ENCODE measurements around the gene ZNF782.

Gene ZNF782

DNA sequence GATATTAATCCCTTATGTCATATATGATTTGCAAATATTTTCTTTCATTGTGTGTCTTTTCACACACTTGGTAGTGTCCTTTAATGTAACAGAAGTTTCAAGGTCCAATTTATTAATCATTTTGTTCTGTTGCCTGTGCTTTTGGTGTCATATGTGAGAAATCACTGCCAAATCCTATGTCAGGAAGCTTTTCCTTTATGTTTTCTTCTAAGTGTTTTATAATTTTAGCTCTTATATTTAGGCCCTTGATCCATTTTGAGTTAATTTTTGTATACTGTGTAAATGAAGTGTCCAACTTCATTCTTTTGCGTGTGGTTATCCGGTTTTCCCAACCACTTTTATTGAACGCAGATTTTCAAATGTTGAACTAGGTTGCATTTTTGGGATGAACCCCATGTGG, 70.3 kb downstream of the ZNF782 start:
- no peak overlapping the region for H3K4me3 ChIP-seq (ENCODE audit: low read depth, low read length)
- no peak for DNase-seq (ENCODE audit: low read depth)
- TF ChIP-seq, protein P1, sequence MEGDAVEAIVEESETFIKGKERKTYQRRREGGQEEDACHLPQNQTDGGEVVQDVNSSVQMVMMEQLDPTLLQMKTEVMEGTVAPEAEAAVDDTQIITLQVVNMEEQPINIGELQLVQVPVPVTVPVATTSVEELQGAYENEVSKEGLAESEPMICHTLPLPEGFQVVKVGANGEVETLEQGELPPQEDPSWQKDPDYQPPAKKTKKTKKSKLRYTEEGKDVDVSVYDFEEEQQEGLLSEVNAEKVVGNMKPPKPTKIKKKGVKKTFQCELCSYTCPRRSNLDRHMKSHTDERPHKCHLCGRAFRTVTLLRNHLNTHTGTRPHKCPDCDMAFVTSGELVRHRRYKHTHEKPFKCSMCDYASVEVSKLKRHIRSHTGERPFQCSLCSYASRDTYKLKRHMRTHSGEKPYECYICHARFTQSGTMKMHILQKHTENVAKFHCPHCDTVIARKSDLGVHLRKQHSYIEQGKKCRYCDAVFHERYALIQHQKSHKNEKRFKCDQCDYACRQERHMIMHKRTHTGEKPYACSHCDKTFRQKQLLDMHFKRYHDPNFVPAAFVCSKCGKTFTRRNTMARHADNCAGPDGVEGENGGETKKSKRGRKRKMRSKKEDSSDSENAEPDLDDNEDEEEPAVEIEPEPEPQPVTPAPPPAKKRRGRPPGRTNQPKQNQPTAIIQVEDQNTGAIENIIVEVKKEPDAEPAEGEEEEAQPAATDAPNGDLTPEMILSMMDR (IDR thresholded peaks at IDR 0.05; ENCODE audit: insufficient read depth, low read depth, low read length, missing control alignments) = no peak

DNA sequence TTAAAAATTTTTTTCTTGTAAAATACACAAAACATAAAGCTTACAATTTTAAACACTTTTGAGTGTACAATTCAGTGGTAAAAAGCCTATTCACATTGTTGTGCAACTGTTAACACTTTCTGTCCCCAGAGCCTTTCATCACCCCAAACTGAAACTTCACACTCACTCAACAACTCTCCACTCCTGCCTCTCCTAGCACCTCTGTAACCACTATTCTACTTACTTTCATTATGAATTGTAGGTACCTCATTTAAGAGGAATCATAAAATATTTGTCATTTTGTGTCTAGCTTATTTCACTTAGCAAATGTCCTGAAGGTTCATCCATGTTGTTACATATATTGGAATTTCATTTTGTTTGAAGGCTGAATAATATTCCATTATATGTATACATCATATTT, 72.1 kb downstream of the ZNF782 start:
- H3K4me3 ChIP-seq (ENCODE audit: low read depth, low read length) = no peak overlapping the region
- peak; percentile 27 for DNase-seq (ENCODE audit: low read depth)
- TF ChIP-seq, protein P1 (IDR thresholded peaks at IDR 0.05; ENCODE audit: insufficient read depth, low read depth, low read length, missing control alignments) = no peak

DNA sequence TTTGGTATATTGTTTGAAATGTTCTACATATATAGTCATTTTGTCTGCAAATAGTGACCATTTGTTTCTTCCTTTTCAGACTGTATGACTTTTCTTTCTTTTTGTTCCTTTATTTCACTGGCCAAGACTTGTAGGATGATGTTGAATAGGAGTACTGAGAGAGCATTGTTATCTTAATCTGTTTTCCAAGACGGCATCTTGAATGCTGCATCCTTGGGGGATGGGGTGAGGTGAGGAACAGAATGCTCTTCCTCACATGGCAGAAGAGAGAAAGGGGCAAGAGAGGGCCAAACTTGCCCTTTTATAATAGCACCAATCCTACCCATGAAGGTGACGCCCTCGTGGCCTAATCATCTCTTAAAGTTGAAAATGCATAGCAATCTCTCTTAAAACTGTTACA, 72.8 kb downstream of the ZNF782 start:
- no peak for DNase-seq (ENCODE audit: low read depth)
- TF ChIP-seq, protein P1 (IDR thresholded peaks at IDR 0.05; ENCODE audit: insufficient read depth, low read depth, low read length, missing control alignments) = no peak
- H3K4me3 ChIP-seq (ENCODE audit: low read depth, low read length) = no peak overlapping the region

DNA sequence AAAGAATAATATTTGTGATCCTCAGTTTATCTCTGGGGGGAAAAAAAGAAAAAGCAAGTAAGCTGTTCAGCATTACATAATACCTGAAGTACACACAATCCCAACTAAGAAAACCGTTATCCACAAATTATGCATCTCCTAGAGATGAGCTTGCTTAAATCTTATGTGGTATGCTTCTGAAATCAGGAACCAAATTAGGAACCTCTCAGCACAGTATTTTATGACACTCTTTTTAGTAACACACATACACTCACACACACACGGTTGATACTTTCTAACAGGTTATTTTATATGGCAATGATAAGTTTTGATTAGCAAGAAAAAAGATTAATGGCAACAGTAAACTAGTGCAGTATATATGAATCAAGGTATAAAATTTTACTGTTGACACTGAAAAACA, 75.2 kb downstream of the ZNF782 start:
- H3K4me3 ChIP-seq (ENCODE audit: low read depth, low read length) = no peak overlapping the region
- TF ChIP-seq, protein P1 (IDR thresholded peaks at IDR 0.05; ENCODE audit: insufficient read depth, low read depth, low read length, missing control alignments) = no peak
- no peak for DNase-seq (ENCODE audit: low read depth)

DNA sequence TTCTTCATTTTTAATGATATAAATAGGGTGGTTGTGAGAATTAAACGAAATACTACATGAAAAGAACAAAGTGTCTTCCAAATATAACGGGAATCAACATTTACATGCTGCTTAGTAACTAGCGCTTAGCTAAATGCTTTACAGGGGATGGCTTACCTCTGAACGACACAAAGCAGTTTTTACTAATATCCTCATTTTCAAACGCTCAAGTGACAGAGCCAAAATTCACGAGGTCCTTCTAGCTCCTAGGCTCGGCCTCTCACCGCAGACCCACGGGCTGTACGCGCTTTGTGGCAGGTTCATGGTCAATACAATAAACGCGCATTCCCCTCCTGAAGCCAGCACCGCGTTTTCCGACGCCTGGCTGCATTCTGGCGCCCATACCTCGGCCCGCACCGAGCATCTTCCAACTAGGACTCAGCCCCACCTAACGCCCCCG, 76.9 kb downstream of the ZNF782 start:
- no peak for DNase-seq (ENCODE audit: low read depth)
- TF ChIP-seq, protein P1 (IDR thresholded peaks at IDR 0.05; ENCODE audit: insufficient read depth, low read depth, low read length, missing control alignments) = no peak
- peak overlapping the region; percentile 98 for H3K4me3 ChIP-seq (ENCODE audit: low read depth, low read length)

DNA sequence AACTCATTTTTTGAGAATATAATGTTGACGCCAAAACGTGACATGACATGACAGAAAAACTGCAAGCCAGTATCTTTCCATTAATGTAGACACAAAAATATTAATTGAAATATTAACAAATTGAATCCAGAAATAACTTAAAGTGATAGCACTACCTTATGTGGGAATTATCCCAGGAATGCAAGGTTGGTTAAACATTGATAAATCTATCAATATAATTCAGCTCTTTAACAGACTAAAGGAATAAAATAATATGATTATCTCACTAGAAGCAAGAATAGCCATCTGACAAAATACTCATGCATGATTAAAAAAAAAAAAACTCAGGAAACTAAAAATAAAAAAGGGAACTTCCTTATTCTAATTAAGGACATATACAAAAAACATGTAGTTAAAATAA, 83.2 kb downstream of the ZNF782 start:
- DNase-seq (ENCODE audit: low read depth) = no peak
- TF ChIP-seq, protein P1 (IDR thresholded peaks at IDR 0.05; ENCODE audit: insufficient read depth, low read depth, low read length, missing control alignments) = no peak
- no peak overlapping the region for H3K4me3 ChIP-seq (ENCODE audit: low read depth, low read length)

DNA sequence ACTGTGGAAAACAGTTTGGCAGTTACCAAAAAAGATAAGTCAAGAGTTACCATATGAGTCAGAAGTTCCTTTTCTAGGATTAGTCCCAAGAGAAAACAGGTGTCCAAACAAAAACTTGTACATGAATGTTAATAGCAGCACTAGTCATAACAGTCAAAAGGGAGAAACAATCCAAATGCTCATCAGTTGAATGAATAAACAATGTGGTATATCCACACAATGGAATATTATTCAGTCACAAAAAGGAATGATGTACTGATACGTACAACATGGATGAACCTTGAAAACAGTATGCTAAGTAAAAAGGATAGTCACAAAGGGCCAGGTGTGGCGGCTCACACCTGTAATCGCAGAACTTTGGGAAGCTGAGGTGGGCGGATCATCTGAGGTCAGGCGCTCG, 84.3 kb downstream of the ZNF782 start:
- DNase-seq (ENCODE audit: low read depth) = no peak
- H3K4me3 ChIP-seq (ENCODE audit: low read depth, low read length) = no peak overlapping the region
- TF ChIP-seq, protein P1 (IDR thresholded peaks at IDR 0.05; ENCODE audit: insufficient read depth, low read depth, low read length, missing control alignments) = no peak
